HuH-7.5 (cell line): ENCODE measurements around the gene JAZF1.
"Not testable (repeated sequence)": the region's sequence is repeated elsewhere in the genome, so short reads cannot be mapped to it uniquely, and the experiment has no call there.

Source experiments
- DNase-seq: peaks from one replicate; pipeline ENCODE4 v3.0.0; 2011; ENCODE audit warnings: low spot score

JAZF1 gene

DNA sequence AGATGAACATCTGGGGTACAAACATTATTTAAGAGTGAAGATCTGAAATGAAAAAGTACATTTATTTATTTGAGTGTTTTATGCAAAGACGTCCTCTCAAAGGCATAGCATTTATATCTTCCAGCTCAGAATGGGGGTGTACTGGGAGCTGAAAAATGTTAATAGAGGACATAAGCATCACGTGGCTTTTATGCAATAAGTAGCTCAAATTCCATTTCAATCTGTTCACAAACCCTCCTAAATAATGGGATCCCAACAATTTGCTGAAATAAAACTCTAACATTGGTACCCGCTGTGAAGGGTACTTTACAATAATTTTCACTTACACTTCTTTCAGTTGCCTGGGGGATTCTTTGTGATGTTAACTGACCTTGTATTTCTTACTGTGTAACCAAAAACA lies 268.7 kb downstream of the JAZF1 start:
- no peak for DNase-seq

DNA sequence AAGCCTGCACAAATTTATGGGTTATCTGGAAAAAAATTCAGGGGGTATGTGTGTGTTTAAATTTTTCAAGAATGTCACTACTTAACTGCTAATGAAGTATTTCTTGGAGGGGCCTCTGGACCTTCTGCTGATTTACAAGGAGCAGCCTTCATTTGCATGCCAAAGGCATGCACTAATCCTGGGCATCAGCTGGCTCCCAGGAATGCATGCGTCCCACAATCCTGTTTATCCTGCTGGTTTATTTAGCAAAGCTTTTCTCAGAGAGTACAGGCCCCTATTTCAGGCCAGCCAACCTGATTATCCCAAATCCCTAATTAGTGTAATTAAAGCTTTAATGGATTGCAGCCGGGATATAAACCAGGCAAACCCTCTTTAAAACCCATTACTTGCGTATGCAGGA lies 270.3 kb downstream of the JAZF1 start:
- DNase-seq, result no peak

DNA sequence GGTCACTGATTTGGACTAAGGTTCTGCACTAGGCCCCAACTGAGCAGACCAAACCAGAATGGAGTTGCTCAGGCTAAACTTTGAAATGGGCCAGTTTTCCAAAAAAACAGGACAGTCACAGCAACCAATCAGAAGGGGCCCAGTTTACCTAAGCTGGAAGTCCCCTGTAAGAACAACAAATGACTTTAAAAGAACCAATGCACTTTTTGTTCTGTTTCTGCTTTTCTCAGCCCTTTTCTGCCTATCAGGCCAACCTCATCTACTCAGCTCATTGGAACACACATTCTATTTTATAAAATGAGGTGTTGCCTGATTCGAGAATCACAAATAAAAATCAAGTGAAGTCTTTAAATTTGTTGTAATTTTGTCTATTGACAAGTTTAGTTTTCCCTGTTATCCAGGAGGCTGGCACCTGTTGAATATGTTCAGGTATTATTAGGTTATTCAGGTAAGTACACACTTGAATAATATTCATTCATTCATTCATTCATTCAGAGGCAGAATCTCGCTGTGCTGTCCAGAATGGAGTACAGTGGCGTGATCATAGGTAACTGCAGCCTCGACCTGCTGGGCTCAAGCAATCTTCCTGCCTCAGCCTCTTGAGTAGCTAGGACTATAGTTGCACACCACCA lies 271.9 kb downstream of the JAZF1 start:
- DNase-seq, result no peak

DNA sequence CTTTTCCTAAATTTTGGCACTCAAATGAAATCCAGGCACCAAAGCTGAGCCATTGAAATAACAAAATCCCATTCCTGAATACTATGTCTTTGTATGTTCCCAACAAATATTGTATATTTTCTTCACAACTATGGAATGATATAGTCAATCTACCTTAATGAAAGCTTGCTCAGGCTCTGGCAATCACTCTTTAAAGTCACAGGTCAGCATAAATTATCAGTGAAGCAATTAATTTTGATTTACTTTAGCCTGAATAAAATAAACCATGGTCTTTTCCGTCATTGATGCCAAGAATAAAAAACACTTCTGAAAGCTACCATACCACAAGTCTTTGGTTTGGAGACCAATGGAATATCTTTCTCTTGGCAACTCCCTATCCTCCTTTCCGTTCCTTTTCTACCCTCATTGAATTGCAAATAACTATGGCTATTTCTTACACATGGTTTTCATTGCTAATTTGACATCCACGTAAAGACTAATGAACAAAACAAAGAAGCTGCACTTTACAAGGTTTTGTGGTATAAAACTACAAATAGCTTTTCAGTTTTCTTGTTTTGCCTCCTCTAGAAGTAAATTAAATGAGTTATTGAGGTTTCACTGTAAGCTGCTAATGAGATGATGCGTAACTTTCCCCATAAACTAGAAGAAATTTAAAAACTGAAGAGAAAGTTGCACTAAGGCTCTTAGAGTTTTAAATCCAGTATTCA lies 274.1 kb downstream of the JAZF1 start:
- DNase-seq, result no peak

DNA sequence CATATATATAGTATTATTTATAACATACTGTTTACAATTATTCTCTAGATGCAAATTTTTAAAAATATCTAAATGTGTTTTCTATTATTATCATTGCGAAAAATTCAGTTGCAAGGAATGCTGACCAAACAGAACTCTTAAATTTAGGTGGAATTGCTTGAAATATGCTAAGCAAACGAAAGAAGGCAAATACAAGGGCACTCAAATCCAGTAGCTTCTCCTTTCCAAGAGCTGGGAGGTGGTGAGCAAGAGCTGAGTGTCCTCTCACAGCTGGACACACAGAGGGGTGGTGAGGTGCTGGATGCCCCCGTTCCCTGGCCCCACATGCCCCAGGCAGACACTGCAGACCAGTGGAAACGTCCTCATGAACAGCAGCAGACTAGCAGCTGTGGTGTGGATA lies 274.6 kb downstream of the JAZF1 start:
- DNase-seq, result no peak

DNA sequence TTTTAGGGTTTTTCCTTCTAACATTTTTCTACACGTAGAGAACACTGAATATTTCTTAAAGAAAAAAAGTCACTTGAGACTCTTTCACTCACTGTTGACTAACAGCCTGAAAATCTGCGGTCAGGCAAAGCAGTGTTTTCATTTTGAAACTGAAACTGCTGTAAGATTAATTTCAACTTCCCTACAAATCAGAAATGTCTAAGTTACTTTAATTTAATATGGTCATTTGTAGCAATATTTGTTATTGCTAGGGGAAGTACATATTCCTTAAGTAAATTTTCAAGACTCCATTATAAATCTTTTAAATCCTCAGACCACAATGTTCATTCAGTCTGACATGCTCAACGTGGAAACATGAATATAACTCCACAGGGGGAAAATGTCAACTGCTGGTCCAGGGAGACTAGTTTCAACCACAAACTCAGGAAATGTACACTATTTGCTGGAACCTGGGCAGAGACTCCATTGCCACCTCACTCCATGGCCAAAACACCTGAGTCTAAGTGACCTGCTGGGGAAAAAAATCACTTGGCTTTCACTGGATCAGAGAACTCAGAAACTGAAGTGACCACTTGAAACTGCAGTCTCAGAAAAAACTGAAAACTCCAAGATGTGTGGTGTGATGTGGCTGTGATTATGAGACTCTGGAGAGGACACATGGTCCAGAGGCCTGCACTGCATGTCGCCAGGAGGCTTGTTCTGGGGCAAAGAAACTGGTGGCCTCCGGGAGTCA lies 279.4 kb downstream of the JAZF1 start:
- DNase-seq, result no peak

DNA sequence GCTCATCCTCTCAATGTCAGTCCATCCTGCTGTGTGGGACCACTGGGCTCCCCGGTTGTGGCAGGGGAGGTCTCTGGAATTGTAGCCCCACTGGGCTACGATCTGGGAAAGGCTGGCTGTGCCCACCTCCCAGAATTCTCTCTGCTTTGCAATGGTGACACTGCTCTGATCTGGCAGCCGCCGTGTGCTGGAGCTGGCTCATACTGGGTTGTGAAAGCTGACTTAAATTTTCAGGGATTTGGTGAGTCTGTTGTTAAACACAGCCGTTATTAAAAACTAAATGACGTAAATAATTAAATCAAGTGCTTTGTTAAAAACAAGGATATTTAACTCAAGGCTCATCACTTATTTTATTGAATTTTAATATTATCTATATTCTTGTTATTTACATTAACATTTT lies 280.6 kb downstream of the JAZF1 start:
- no peak for DNase-seq

DNA sequence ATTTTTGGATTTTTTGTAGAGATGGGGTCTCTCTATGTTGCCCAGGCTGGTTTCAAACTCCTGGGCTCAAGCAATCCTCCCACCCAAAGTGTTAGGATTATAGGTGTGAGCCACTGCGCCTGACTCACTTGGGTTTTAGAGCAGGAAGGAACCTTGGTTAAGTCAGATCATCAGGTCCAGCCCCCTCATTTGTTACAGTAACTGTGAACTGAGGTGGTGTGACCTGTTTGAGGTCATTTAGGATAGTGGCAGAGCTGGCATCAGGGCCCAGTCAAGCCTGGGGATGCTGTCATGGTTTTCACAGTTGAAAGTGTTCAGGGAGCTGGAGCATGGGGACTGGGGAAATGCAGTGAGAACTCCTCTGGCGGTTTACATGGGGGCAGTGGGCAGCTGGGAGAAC lies 281.0 kb downstream of the JAZF1 start:
- no peak for DNase-seq

DNA sequence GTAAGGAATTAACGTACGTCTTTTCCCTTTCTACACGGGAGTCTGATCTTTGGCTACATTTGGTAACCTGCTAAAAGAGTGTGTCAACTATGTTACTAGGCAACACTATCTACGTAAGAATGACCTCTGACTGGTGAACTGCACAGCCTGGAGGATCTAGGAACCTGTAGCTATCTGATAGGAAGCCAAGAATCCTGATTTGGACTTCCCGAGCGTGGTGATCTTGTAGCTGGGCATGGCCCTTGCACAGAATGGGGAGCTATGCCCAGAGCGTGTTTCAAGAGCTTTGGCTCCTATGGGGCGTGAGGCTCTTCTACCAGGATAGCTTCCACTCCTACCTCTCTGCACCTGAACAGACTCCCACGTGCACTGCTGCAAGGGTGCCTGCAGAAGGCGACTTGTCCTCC lies 283.2 kb downstream of the JAZF1 start:
- DNase-seq, result no peak

DNA sequence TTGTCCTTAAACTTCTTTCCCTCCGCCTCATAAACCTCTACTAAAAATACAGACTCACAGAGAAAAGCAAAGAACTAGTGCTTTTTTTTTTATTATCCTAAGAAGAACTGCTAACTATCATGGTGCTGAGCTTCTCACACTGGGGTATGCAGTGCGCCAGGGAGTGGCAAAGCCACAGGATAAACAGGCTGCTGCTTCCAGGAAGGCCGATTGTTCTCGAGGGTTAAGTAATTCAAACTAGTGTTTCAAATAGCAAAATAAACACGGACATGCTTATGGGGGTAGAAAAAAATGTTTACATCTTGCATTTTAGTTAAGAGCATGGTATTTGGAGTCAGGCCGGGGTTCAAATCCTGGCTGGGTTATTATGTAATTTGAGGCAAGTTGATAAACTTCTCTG lies 283.6 kb downstream of the JAZF1 start:
- DNase-seq, result no peak

DNA sequence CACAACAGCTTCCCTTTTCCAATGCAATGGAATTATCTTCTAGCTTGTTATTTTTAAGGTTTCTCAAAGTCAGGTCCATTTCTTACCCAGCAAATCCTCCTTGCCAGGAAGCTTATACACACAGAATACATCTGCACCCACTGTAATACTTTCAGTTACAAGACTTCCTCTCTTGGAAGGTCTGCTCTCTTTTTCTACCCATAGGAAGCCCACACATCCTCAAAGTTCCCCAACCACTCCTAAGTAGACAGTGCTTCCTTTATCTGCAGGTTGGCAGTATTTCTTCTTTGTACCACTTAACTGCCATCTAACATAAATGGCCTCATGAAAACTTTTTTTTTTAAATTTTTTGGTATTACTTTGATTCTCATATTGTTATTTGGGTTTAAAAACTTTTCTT lies 285.0 kb downstream of the JAZF1 start:
- no peak for DNase-seq

DNA sequence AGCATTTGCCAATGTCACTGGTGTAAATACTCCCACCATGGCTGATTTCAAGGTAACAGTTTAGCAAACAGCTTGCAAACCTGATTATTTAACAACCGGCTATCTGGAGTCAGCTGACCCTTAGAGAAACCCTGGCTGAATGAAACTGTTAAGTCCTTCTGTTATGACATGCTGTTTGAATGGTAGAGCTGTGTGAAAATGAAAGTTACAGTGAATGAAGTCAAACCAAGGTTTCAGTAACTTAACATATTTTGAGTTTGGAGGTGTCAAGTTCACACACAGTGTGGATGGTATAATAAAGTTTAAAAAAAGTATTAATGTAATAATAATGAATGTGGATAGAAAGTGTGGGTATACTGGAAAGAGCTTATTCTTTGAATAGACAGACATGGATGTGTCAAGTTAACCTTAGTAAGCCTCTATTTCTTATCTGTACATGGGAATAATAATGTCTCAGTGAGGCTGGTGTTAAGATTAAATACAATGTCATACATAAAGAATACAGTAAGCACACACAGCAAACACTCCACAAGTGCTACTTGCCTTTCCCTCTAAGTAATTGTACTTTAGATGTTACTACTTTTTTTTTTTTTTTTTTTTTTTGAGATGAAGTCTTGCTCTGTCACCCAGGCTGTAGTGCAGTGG lies 290.3 kb downstream of the JAZF1 start:
- no peak for DNase-seq

DNA sequence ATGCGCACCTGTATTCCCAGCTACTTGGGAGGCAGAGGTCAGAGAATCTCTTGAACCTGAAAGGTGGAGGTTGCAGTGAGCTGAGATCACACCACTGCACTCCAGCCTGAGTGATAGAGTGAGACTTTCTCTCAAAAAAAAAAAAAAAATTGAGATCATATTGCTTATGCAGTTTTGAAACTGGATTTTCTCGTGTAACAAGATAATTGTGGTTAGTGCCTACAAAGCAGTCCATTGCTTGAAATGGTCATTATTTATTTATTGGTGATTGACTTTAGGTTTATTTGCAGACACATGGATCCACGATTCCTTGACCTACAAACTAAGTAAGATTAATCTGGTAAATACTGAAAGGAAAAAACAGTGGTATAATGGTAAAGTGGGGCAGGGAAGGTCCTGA lies 290.8 kb downstream of the JAZF1 start:
- DNase-seq, result no peak

DNA sequence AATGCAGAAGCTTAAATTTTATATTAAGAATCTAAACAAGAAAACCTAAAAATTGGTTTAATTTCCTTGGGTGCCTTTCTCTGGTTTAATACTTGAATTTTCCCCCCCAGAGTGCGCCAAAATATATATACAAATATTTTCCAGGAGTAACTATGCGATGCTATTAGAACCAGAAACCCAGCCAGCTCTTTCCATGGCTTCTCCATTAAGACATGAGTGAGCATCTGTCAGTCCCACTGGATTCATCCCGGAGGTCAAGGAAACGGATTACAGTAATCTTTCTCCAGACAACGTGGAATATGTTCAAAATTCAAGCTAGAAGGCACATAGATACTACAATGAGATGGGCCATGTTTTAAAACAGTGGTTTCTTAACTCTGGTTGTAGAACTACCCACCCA lies 291.9 kb downstream of the JAZF1 start:
- DNase-seq, result no peak

DNA sequence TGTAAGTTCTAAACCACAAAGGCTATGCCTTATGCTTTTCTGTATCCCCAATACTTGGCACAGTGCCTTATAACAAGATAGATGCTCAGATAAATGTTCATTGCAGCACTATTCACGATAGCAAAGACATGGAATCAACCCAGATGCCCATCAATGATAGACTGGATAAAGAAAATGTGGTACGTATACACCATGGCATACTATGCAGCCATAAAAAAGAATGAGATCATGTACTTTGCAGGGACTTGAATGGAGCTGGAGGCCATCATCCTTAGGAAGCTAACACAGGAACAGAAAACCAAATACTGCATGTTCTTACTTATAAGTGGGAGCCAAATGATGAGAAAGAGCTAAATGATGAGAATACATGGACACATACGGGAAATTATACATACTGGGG lies 293.9 kb downstream of the JAZF1 start:
- DNase-seq, result not testable (repeated sequence)

DNA sequence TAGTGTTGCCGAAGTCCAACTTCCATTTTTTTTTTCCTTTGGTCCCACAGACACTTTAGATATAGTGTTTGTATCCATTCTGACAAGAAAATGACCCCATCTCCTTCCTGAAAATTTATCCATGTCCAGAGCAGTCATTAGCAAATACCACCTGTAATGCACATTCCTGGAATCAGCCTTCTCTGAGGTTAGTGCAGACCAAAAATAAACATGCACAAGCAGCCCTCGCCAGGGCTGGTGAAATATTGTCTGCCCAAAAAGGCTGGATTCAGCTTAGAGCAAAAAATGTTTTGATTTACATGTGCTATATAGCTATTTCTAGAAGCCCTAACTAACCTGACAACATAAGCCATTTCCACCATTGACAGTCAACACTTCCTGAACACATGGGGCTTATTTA lies 294.9 kb downstream of the JAZF1 start:
- no peak for DNase-seq

DNA sequence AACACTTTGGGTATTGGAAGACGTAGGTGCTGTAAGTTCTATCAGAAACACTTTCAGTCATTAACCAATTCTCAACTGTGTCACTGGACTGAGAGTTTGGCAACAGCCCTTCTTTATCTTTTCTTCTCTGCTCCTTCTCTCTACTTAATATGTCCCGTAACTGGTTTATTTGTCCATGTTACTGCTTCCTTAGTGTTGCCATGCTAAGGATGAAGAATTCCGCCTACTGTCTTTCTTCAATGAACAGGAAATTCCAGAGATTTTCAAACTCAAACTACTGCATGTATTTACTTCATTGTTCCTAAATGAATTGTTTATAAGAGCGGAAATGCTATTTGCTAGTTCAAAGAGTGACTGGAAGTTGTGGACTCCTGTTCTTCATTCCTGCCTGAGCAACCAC lies 296.9 kb downstream of the JAZF1 start:
- DNase-seq, result no peak

DNA sequence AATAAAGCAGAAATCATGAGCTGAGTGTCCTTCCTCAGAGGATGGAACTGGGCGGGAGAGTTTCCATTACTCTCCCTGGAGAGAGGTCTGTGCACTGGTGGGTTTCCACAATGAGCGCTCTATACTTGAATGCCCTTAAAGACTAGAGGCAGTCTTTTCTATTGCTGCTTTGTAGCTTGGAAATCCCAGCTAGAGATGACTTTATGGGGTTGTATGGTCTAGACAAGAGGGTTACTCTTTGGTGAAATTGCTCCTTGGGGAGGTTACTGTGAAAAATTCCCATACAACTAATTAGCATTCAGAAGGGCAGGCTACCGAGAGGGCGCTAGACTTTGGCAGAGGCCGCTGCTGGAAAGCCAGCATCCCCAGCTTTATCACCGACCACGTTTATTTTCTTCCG lies 303.8 kb downstream of the JAZF1 start:
- no peak for DNase-seq

DNA sequence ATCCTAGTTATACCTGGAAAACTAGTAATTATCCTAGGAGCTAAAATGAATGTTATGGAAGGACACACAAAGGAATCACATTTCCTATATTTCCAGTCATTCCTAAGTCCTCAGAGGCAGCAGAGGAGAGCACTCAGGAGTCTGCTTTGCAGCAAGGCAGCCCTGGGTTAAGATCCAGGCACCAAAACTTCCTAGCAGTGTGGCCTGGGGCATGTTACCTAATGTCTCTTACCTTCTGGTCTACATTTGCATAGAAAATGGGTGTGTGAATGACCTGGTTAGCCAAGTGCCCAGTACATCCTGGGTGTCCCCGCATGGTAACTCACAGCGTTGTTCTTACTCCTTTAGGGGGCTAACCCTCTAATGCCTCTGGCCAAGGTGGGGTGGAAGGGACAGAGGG lies 304.8 kb downstream of the JAZF1 start:
- no peak for DNase-seq

DNA sequence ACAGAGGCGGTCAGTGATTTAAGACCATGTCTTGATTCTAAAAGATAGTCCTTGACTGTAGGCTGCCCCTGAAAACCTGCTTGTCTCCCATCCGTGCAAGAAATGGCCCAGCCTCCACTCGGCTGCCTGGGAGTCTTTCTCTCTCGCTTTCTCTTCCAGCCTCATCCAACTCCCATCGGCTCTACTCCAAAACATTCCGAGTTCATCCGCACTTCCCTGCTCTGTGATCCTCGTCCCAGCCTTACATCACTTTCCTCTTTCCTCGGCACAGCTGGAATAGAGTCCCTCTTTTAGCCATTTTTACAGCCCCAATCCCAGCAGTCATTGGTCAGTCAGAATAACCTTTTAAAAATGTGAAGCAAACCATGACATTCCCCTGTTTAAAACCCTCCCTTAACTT lies 305.5 kb downstream of the JAZF1 start:
- no peak for DNase-seq

DNA sequence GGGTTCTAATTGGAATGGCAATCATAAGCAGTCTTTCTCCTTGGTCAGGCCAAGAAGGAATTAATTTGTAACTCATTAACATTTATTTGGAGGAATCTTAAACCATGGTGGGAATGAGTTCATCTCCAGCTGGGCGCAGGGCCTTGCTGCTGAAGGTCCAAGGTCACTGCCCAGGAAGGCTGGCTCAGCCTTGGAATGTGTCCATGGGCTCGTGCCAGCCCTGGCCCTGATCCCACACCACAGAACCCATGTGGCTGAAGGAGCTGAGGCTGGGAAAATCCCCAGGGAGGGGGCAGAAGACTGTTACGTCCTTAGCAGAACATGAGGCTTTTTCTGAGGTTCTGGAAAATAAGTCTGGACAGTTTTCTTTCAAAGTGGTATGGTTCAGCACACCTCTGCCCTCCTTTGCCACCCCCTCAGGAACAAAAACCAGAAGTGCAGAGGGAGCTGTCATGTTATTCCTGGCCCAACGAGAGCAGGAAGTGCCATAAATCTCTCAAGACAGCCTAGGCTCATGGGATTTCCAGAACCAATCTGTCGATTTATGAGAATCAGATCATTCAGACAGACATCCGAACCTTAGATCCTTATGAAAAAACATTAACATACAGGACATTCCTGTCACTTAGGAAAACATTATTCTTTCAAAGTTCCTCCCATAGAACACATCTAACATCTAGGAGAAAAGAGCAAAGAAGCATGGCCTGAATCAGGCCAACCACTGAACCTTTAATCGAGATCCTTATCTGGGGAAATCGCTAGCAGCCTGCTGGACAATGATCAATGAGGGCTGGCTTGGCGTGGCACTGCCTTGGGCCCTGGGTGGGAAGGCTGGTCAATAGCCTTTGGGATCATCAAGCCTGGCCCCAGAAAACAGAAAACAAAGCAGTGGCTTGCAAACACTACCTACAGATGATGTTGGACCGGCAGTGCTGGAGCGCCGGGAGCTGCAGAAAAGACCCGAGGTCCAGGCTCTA lies 306.3 kb downstream of the JAZF1 start:
- DNase-seq, result no peak
